Suppressor macrophage treated with lipopolysaccharide for 1 hour (primary cell): ENCODE data around the gene SDCBP2.
"Not testable (repeated sequence)": the region's sequence is repeated elsewhere in the genome, so short reads cannot be mapped to it uniquely, and the experiment has no call there.

Source experiments
- DNase-seq, 3 donors: peaks; one replicate each; pipeline ENCODE4 v3.0.0-alpha.2; 2020 to 2022

Gene SDCBP2

DNA sequence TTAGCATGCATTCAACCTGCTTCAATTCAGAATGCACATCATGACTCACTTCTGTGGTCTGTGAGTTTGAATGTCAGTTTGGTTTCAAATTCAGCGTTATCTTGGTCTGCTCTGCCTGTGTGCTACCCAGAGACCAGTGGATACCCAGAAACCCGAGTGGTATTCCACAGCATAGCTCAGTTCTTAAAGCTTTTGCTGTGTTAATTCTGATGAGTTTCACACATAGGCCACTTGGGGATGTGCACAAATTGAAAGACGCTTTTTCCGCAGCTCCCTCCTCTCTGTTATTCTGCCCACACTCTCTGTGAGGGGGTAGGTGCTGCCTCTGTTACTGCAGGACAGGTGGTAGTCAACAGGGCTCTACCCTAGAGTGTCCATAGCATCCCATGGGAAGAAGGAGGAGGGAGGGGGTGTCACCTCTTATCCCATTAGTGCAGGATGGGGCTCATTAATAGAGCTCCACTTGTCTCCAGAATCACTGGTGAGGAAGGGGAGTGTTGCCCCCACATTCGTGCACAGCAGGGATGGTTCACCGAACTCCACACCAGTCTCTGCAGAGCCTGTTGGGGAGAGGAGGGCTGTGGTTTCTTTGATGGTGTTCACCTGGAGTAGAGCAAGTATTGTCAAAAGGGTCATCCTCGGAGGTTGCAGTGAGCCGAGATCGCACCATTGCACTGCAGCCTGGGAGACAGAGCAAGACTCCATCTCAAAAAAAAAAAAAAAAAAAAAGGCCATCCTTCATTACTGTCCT is 29.2 kb upstream of the SDCBP2 start:
- DNase-seq, result no peak

DNA sequence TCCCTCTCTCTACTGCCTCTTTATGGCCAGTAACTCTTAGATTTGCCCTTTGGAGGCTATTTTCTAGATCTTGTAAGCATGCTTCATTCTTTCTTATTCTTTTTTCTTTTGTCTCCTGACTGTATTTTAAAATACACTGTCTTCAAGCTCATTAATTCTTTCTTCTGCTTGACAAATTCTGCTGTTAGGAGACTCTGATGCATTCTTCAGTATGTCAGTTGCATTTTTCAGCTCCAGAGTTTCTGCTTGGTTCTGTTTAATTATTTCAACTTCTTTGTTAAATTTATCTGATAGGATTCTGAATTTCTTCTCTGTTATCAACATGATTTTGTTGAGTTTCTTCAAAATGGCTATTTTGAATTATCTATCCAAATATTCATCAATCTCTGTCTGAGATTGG is 25.0 kb upstream of the SDCBP2 start:
- no peak for DNase-seq

DNA sequence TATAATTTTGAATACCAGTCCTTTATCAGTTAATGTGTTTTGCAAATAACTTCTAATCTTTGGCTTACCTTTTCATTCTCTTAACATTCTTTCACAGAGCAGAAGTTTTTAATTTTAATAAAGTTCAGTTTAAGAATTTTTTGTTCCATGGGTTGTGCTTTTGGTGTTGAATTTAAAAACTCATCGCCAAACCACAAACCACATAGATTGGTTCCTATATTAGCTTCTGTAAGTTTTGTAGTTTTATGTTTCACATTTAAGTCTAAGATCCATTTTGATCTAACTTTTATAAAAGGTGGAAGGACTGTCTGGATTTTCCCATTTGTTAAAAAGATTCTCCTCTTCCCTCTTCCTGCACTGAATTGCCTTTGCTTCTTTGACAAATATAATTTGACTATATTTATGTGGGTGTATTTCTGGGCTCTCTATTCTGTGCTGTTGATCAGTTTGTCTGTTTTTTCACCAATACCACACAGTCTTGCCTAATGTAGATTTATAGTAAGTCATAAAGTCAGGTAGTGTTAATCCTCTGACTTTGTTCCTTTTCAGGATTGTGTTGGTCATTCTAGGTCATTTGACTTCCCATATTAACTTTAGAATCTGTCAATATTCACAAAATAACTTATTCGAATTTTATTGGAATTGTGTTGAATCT is 17.5 kb upstream of the SDCBP2 start:
- DNase-seq, result no peak

DNA sequence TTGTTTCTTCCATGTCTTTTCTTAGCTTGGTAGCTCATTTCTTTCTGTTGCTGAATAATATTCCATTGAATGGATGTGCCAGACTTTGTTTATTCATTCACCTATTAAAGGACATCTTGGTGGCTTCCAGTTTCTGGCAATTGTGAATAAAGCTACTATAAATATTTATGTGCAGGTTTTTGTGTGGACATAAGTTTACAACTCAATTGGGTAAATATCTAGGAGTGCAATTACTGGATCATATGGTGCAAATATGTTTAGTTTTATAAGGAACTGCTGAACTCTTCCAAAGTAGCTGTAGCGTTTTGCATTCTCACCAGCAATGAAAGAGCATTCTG is 16.8 kb upstream of the SDCBP2 start:
- no peak for DNase-seq

DNA sequence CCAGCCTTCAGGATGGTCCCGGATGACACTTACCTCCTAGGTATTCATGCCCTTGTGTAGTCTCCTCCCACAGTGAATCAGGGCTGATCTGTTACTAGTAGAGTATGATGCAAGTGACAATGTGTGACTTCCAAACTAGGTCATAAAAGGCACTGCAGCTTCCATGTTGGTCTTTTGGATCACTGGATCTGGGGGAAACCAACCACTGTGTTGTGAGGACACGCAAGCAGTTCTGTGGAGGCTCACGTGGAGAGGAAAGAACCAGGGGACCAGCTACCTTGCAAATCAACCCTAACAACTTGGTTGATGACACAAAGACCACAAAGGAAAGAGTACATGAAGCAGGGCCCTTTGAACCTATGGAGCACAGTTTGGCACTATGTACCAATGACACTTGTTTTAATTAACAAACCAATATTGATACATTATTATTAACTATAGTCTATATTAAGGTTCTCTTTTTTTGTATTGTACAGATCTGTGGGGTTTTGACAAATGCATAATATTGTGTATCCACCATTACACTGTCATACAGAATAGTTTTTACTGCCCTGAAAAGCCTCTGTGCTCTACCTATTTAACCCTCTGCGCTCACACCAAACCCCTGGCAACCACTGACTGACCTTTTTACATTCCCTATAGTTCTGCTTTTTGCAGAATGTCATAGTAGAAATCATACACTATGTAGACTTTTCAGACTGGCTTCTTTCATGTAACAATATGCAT is 16.3 kb upstream of the SDCBP2 start:
- DNase-seq, result no peak

DNA sequence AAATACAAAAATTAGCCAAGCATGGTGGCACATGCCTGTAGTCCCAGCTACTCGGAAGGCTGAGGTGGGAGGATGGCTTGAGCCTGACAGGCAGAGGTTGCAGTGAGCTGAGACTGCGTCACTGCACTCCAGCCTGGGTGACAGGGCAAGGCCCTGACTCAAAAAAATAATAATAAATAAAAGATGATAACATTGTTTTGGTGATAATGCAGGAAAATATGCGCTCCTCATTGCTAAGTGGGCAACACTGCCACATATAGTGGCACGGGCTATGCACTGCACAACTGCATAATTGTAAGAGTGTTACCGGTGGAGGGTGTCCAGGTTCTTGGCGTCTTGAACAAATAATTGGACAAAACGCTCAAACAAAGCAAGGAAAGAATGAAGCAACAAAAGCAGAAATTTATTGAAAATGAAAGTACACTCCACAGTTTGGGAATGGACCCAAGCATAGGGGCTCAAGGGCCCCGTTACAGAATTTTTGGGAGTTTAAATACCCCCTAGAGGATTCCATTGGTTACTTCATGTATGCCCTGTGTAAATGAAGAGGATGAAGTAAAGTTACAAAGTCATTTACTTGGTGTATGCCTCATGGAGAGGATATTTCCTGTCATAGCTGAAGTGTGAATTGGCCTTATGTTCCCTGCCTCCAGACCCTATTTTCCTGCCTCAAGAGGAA is 14.6 kb upstream of the SDCBP2 start:
- DNase-seq, result not testable (repeated sequence)

DNA sequence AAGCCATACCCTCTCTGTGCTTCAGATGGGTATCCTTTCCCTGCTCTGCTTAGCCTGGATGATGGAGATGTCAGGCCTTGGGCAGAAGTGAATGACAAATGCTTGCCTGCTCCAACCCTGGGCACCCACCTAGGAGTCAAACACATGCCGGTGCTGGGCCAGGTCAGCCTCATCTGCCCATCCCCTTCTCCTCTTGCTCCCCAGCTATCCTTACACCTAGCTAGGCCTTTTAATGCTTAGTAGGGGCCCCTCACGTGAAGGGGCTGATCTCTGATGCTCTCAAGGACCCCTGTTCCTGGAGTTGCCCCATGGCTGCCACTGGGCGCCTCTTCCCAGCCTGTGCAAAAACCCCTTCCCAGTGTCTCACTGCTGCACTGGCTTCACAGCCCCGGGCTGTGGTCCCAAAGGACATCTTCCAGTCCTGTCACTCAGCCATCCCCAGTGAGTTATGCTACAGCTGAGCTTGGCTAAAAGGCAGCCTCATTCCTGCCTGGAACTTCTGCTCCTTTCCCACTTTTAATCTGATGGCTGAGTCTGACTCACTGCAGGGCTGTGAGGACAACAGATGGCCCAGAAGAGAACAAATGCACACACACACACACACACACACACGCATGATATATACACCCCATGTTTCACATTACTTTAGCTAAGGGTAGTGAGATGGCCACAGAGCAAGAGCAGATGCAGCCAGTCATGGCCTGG is 12.8 kb upstream of the SDCBP2 start:
- DNase-seq, result no peak

DNA sequence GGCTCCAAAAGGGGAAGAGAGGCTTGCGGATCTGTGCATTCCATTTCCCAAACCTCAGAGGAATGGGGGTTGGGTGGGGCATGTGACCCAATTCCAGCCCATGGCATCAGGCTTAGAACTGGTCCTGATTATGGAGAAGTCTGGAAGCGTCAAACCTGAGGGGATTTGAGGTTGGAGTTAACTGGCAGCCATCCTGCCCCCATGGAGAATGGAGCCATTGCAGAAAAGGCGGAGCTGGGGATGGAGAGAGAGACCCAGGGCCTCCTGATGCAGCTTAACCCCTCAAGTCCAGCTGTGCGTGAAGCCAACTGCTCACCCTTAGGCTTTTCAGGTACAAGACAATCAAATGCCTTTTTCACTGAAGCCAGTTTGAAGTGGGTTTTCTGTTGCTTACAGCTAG is 9.9 kb upstream of the SDCBP2 start:
- no peak for DNase-seq

DNA sequence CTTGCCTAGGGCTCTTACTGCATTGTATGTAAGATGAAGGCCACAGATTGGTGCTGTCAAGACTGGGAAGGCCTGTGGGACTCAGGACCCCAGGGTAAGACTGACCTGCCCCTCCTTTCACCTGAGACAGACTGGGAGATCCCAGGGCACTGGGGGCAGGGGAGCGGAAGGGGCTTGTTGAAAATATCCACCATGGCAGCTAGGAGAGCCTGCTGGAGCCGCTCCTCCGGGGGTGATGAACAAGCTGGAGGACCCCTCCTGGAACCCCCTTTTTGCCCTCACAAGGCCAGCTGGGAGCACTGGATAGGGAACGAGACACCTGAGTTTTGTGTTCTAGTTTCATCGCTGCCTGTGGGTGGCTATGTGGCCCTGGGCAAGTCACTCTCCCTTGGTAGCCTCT is 9.2 kb upstream of the SDCBP2 start:
- DNase-seq, result no peak

DNA sequence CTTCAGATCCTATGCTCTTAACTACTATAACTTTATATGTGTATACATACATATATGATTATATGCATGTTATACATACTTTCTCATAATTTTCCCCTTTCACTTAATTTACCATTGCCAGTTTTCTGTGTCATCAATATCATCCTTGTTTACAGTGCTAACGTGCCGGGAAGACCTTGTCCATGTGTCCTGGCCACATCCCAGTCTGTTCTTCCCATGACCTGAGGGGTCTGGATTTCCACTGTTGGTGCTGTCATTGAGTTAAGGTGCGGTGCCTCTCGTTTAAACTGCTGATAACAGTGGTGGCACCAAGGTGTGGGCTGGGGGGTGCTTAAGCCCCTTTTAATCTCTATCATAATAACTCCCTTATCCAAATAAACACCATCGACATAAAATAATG is 8.5 kb upstream of the SDCBP2 start:
- no peak for DNase-seq

DNA sequence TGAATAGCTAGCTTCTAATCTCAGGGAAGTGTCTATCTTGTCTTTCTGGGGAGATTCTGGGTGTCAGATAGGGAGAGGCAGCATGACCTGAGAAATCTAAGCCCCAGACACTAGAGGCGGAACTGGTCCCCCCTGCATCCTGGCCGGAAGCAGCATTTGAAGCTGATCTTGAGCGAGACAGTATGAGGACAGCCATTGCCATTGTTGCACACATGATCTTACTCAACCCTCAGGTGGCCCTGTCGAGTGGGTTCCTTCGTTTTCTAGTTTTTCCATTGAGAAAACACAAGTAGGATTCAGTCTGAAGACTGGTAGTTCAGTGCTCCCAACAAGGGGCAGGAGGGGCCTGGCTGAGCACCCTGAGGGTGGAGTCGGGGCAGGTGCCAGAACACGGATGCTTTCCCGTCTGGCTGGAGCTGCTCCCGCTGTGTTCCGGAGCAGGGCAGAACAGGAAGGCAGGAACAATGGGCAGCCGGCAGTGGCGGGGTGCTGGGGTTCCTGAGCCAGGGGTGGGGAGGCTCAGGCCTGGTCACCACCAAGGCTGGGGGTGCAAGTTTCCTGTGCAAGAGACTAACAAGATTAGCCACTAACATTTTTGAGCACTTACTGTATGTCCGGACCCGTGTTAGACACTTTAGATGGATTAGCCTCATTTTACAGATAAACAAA is 7.9 kb upstream of the SDCBP2 start:
- no peak for DNase-seq

DNA sequence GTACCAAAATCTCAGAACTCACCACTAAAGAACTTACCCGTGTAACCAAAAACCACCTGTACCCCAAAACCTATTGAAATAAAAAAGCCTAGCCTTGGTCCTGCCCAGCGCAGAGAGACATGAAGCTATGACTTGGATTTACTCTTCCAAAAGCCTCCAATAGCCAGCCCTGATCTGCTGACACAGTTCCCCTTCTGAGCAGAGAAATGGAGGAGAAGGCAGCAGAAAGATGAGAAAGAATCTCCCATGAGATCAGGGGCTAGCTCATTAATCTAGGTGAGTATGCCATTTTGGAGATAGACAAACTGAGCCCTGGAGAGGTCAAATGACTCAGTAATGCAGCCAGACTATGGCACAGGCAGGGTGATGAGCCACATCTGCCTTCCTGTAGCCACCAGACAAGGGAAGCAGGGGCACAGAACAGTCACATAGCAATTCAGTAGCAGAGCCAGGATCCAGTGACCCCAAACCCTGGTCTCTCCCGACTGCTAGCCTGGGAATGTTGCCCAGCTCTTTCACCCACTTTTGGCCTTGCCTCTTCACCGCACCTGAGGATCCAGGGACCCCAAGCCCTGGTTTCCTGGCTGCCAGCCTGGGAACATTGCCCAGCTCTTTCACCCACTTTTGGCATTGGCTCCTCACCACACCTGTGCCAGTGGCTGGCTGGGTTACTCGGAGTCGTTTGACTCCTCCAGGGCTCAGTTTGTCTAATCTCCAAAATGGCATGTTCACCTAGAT is 7.2 kb upstream of the SDCBP2 start:
- DNase-seq, result no peak

DNA sequence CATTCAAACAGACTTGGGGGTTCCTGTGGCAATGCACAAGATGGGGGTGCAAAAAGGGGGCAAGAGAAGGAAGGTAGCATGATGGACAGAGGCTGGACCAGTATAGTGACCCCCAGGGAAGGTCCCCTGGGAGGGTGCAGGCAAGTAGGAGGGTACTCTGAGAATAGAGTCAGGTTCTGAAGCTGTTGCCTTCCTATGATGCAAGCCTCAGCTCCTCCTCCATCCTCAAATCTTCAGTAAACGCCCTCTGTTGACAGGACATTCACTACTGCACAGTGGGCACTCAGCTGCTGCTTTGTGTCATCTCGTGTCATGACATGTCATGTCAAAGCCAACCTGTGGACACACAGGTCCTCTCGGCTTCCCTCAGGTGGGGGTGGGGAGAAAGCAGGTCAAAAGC is 5.8 kb upstream of the SDCBP2 start:
- DNase-seq, result peak; percentile 22 to 32 (median 28)

DNA sequence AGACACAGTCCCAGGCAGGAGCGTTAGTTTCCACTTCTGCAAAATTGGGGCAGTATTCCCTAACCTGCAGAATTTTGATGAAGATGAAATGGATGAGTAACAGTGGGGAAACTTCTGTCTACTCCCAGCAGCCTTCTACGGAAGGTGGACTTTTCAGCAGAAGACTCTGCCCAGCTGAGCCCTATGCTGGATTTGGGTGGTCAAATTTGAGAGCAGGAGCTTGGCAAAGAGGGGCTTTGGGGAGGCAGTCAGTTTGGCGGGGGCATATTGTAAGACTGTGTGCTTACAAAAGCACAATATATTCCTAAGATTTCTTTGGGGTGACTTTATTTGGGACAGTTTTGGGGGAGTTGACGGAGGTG is 5.4 kb upstream of the SDCBP2 start:
- DNase-seq, result no peak

DNA sequence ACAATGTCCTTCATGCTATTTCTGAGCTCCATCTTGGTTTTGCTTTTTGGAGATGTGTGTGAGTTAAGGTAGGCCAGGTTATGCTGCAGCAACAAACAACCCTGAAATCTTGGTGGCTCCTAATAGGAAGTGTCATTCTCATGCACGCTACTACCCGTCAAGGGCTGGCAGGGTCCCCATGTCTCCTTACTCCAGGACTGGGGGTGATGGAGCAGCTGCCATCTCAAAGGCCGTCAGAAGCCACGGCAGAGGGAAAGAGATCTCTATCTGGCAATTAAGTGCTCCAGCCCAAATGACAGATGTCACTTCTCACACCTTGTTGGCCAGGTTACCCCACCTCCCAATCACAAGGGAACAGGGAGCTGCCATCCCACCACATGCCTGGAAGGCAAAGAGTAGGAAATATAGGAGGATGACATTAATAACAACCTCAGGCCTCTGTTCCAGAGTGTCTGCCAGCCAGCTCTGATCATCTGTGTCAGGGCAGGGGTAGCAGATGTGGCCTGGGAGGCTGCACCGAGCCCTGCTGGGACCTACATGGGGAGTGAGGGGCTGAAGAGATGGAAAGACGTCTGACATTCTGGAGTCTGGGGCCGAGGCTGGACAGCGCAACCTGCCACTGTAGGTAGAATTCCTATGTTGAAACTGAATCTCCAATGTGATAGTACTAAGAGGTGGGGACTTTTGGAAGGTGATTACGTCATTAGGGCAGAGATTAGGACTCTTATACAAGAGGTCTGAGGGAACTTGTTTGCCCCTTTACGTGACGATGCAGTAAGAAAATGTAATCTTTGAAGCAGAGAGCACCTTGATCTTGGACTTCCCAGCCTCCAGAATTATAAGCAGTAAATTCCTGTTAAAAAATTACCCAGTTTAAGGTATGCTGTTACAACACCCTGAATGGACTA is 4.8 kb upstream of the SDCBP2 start:
- no peak for DNase-seq

DNA sequence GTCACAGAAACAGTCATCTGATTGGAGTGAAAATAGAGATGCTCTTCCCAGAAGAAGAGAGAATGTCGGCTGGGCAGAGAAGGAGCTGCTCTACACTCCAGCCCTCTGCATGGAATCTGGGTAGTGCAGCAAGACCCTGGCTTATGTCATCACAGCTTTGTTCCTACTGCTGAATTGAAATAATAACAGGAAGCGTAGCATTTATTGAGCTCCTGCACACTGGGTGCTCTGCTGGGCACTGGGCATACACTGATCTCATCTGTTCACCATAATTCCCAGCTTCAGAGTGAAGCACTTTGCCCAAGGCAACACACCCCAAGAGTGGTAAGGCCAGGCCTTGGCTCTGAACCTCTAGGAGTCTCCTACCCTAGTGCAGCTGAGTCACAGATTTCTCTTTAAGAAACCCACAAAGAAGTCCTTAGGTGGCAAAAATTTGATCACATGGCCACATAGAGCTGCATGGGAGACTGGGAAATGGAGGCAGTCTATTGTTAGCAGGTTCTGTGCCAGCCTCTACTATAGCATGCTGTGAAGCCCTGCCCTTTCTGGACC is 3.9 kb upstream of the SDCBP2 start:
- peak in 1 of 3 donors; percentile 11 for DNase-seq

DNA sequence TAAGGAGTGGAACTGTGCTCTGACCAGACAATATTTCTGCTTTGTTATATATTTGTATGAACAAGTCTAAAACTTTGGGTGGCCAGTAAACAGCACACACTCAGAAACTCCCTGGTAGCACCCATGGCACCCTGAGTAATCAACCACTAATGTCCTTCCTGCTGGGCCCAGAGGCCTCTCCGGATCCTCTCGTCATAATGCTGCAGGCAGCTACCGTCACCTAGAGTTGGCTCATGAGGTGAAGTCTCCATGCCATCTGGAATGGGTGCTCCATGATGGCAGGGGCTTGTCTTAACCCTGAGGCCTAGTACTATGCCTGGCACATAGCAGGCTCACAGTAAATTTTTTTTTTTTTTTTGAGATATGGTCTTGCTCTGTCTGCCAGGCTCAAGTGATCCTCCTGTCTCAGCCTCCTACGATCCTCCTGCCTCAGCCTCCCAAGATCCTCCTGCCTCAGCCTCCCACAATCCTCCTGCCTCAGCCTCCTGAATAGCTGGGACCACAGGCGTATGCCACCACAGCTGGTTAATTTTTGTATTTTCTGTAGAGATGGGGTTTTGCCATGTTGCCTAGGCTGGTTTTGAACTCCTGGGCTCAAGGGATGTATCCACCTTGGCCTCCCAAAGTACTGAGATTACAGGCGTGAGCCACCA is 3.0 kb upstream of the SDCBP2 start:
- no peak for DNase-seq

DNA sequence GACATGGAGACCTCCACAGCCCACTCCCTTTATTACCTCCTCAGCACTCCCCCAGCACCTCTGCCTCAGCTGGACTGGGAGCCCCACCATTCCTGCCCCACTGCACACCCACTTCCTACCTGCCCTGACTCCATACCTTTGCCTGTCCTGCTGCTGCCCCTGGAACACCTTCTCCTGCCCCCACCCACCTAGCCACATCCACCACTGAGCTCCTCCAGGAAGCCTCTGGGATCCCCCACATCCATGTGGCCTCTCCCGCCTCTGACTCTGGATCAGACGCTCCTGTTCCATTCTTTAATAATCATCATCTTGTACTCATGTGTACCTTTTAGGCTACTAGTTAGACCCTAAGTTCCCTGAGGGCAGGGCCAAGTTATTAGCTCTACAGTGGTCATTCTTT is 2.2 kb upstream of the SDCBP2 start:
- DNase-seq, result no peak

DNA sequence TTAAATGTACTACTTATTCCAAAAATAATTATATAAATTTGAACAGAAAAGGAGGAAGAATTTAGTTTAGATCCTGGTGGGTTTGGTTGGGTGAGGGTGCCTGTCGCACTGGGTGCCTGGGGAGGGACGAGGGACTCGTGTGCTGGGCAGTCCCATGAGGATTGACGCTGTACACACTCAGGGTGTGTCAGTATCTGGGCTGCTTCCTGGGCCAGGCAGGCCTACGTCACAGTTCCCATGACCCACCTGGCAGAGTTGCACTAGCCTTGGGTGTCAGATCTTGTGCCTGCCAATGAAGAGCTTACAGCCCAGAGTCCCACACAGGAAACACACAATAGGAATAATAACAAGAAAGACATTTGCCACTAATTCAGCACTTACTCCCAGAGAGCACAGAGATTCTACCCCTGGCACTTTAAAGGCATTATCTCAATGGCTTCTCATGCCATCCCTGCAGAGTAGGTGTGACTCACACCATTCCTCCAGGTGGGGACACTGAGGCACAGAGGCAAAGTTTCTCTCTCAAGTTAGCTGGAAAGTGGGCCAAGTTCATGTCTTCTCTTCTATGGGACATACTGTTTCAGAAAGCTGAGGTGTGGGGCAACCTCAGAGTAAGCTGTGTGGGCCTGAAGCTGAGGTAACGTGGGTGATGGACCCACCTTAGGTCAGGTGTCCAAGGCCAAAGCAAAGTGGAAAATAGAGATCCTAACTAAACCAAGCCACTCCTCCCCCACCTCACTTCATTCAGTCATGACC is 1.3 kb upstream of the SDCBP2 start:
- no peak for DNase-seq
